IMR-90 (cell line): ENCODE measurements around the gene TANC2. TPM values are rescaled to one million over a fixed set of nuclear protein-coding genes. Genes with fewer than 3 reads are reported as not detected.
A peak's percentile ranks its signal among the peaks of the same experiment; 100 is the strongest.

Experiments used
- ATAC-seq: fragments of 200-7000 bp; cut with Tn5 transposase; 2 replicates; pipeline ENCODE4 v1.9.1; 2020; ENCODE audit warnings: low read depth, mild to moderate bottlenecking, moderate library complexity
- BruUV-seq: library from RNA; stranded (reverse); fragments of 400-500 nt; replicated peaks from 2 replicates; lab custom pipeline; 2021; lab: Mats Ljungman, UMichigan
- CTCF ChIA-PET: fragments of 300-600 bp; formaldehyde crosslinking; extraction: SDS; loops from one replicate; lab custom pipeline; 2021; ENCODE audit warnings: antibody characterized with exemption; lab: Yijun Ruan, JAX
- POLR2A ChIA-PET: fragments of 300-600 bp; sonication (Branson Sonifier 250); formaldehyde crosslinking; loops from one replicate; lab custom pipeline; 2022; ENCODE audit warnings: antibody characterized with exemption; ENCODE audit not compliant: unreplicated experiment; lab: Charles Lee
- DNase-seq: peaks from one replicate; pipeline ENCODE4 v3.0.0; 2013
- H2AFZ ChIP-seq: replicated peaks from 2 replicates; pipeline ENCODE3; 2013; ENCODE audit warnings: low read length, mild to moderate bottlenecking; ENCODE audit not compliant: poor library complexity
- H2AK5ac ChIP-seq: 2 replicates; pipeline ENCODE4 v1.6.1; 2013; ENCODE audit warnings: low read depth, low read length, inconsistent platforms
- H2AK9ac ChIP-seq: replicated peaks from 2 replicates; pipeline ENCODE3; 2013; ENCODE audit warnings: mild to moderate bottlenecking, low read depth, low read length, moderate library complexity; ENCODE audit not compliant: poor library complexity
- H2BK120ac ChIP-seq: 2 replicates; pipeline ENCODE4 v1.6.1; 2013; ENCODE audit warnings: low read depth, low read length, inconsistent platforms
- H2BK15ac ChIP-seq: 3 replicates; pipeline ENCODE4 v1.6.1; 2013; ENCODE audit warnings: low read depth, low read length, inconsistent platforms
- H2BK20ac ChIP-seq: 2 replicates; pipeline ENCODE4 v1.6.1; 2013; ENCODE audit warnings: low read depth, mild to moderate bottlenecking, inconsistent platforms, low read length, moderate library complexity
- H2BK5ac ChIP-seq: 2 replicates; pipeline ENCODE4 v1.6.1; 2013; ENCODE audit warnings: mild to moderate bottlenecking, low read depth, low read length, inconsistent platforms; ENCODE audit not compliant: poor library complexity, severe bottlenecking
- H3K14ac ChIP-seq: replicated peaks from 2 replicates; pipeline ENCODE4 v1.6.1; 2013; ENCODE audit warnings: low read depth, low read length, inconsistent platforms
- H3K18ac ChIP-seq: 2 replicates; pipeline ENCODE4 v1.6.1; 2013; ENCODE audit warnings: low read depth, low read length, control low read depth
- H3K23ac ChIP-seq: 2 replicates; pipeline ENCODE4 v1.6.1; 2013; ENCODE audit warnings: low read depth, low read length, inconsistent platforms
- H3K27ac ChIP-seq: 2 replicates; pipeline ENCODE4 v1.5.1; 2013; ENCODE audit warnings: mild to moderate bottlenecking, control low read depth, low read length; ENCODE audit not compliant: insufficient read depth
- H3K27me3 ChIP-seq: 2 replicates; pipeline ENCODE4 v1.6.1; 2013; ENCODE audit warnings: low read length; ENCODE audit not compliant: control insufficient read depth, insufficient read depth
- H3K36me3 ChIP-seq: 2 replicates; pipeline ENCODE4 v1.6.1; 2013; ENCODE audit warnings: low read length, mixed read lengths; ENCODE audit not compliant: control insufficient read depth, insufficient read depth
- H3K4ac ChIP-seq: 2 replicates; pipeline ENCODE4 v1.6.1; 2013; ENCODE audit warnings: low read depth, low read length, inconsistent platforms
- H3K4me1 ChIP-seq: 2 replicates; pipeline ENCODE4 v1.6.1; 2013; ENCODE audit warnings: low read length, mixed read lengths; ENCODE audit not compliant: control insufficient read depth, insufficient read depth
- H3K4me2 ChIP-seq: 2 replicates; pipeline ENCODE4 v1.6.1; 2013; ENCODE audit warnings: low read depth, mild to moderate bottlenecking, control low read depth, low read length, moderate library complexity
- H3K4me3 ChIP-seq: 2 replicates; pipeline ENCODE4 v1.5.1; 2013; ENCODE audit warnings: low read depth, mild to moderate bottlenecking, control low read depth, low read length, moderate library complexity; ENCODE audit not compliant: insufficient read depth
- H3K56ac ChIP-seq: 2 replicates; pipeline ENCODE4 v1.6.1; 2013; ENCODE audit warnings: low read length, inconsistent platforms; ENCODE audit not compliant: insufficient read depth; ENCODE audit errors: extremely low read depth
- H3K79me1 ChIP-seq, 2 experiments: 2 replicates each; pipeline ENCODE4 v1.6.1; 2013; ENCODE audit warnings: low read length in 2 of 2, inconsistent platforms in 1 of 2, low read depth in 1 of 2
- H3K9ac ChIP-seq: 2 replicates; pipeline ENCODE4 v1.6.1; 2013; ENCODE audit warnings: low read depth, low read length, control low read depth
- H3K9me1 ChIP-seq: 2 replicates; pipeline ENCODE4 v1.6.1; 2013; ENCODE audit warnings: low read length, inconsistent platforms; ENCODE audit not compliant: insufficient read depth
- H3K9me3 ChIP-seq: 2 replicates; pipeline ENCODE4 v1.6.1; 2013; ENCODE audit warnings: low read length; ENCODE audit not compliant: control insufficient read depth, insufficient read depth
- H4K20me1 ChIP-seq: 2 replicates; pipeline ENCODE4 v1.6.1; 2013; ENCODE audit warnings: low read length, inconsistent platforms; ENCODE audit not compliant: insufficient read depth
- H4K5ac ChIP-seq: 2 replicates; pipeline ENCODE4 v1.6.1; 2013; ENCODE audit warnings: mild to moderate bottlenecking, low read depth, low read length, control low read depth
- H4K8ac ChIP-seq, 2 experiments: 2 replicates each; pipeline ENCODE4 v1.6.1; 2013; ENCODE audit warnings: low read depth in 2 of 2, low read length in 2 of 2, control low read depth in 1 of 2, inconsistent platforms in 1 of 2
- H4K91ac ChIP-seq: 2 replicates; pipeline ENCODE4 v1.6.1; 2013; ENCODE audit warnings: low read depth, low read length, inconsistent platforms; ENCODE audit not compliant: insufficient read depth
- MAFK ChIP-seq: IDR thresholded peaks from 2 replicates; pipeline ENCODE4 v1.6.1; 2012; ENCODE audit warnings: low read depth, low read length, improper control_type of control experiment
- NFE2L2 ChIP-seq: fragments of 150-350 bp; IDR thresholded peaks from 2 replicates; pipeline ENCODE4 v1.6.1; 2016; ENCODE audit warnings: low read depth, mild to moderate bottlenecking, low read length
- WGBS, 2 experiments: methylation state at CpG; one replicate each; pipeline versions ENCODE4 v1.1.5 to v1.1.7; 2013; ENCODE audit warnings: missing lambda C conversion rate in 2 of 2; ENCODE audit not compliant: insufficient read length in 1 of 2; ENCODE audit errors: extremely low coverage in 2 of 2; 5-methylcytosine and 5-hydroxymethylcytosine counted together
- dilution Hi-C: fragments of 300-500 bp; cut with HindIII; formaldehyde crosslinking; loops from one replicate; pipeline ENCODE4 v1.14.3; 2018; ENCODE audit warnings: low sequenced_read_pairs; ENCODE audit not compliant: unreplicated experiment
- in situ Hi-C: fragments of 300-500 bp; cut with MboI; formaldehyde crosslinking; loops from 3 replicates; pipeline ENCODE4 v1.14.3; 2019; ENCODE audit warnings: low sequenced_read_pairs, inconsistent platforms, mixed read lengths
- intact Hi-C: fragments of 100-400 bp; cut with micrococcal nuclease; formaldehyde crosslinking; loops from 2 replicates; pipeline ENCODE4 v1.10.0; 2022
- polyA plus RNA-seq, 3 experiments: library from polyadenylated mRNA; depleted of rRNA; stranded (reverse); fragments of >200 nt; gene quantifications; 2 replicates each; pipeline ENCODE4 v1.2.3, GENCODE V29; 2012; ENCODE audit warnings: low replicate concordance in 1 of 3
- total RNA-seq: library from RNA; depleted of rRNA; stranded (reverse); fragments of >200 nt; gene quantifications from 2 replicates; pipeline ENCODE4 v1.2.3, GENCODE V29; 2012

Gene TANC2
- total and polyA plus RNA-seq, 2 of the 4 experiments (the other 2 are of a cell fraction): 20.6 to 41.4 TPM

- TF ChIP-seq NFE2L2 (no peak), MAFK (peak; percentile 89)
- Histone ChIP-seq H3K27me3 (no peaks in the 10 kb centered on the region; the same call in 1 of the 2 replicates), H2BK5ac (no peak overlapping the region), H4K8ac (no peak overlapping the region), H2BK120ac (no peak overlapping the region), H3K14ac (no peak overlapping the region), H2AK9ac (no peak overlapping the region), H4K5ac (no peak overlapping the region), H3K18ac (no peak overlapping the region), H4K20me1 (no peaks in the 10 kb centered on the region), H3K4me2 (no peak overlapping the region), H3K4me1 (no peaks in the 10 kb centered on the region), H3K4ac (no peak overlapping the region), H3K4me3 (no peak overlapping the region), H3K9me1 (no peaks in the 10 kb centered on the region), H3K56ac (no peak overlapping the region), H3K36me3 (no peaks in the 10 kb centered on the region), H3K27ac (no peak overlapping the region), H3K9ac (no peak overlapping the region), H4K91ac (no peak overlapping the region), H3K9me3 (peaks cover 7% of the 10 kb centered on the region; the same call in 1 of the 2 replicates), H2AK5ac (no peak overlapping the region), H2BK20ac (no peak overlapping the region), H2BK15ac (no peak overlapping the region), H3K23ac (no peak overlapping the region), H3K79me1 (no peaks in the 10 kb centered on the region), H2AFZ (no peak overlapping the region)
- dilution Hi-C loops: no loop called here
- no peak for ATAC-seq
- BruUV-seq: no TSS peak
- POLR2A ChIA-PET: no interaction called here
- WGBS, 2 experiments: no CpG with 5 or more reads among the region's 1 CpG
- in situ Hi-C loops: no loop called here
- CTCF ChIA-PET: no interaction called here
- intact Hi-C loops: no loop called here
- DNase-seq: no peak
These were observed 28.4 kb upstream of the TANC2 start for GRCh38 chr17:62937606-62938005.
